ENCODE measurements around the gene HUNK. TPM values are rescaled to one million over a fixed set of nuclear protein-coding genes. Genes with fewer than 3 reads are reported as not detected.

The HUNK gene
- total RNA-seq, 2 donors from 2014 or later, result 0.20 to 2.0 TPM

DNA sequence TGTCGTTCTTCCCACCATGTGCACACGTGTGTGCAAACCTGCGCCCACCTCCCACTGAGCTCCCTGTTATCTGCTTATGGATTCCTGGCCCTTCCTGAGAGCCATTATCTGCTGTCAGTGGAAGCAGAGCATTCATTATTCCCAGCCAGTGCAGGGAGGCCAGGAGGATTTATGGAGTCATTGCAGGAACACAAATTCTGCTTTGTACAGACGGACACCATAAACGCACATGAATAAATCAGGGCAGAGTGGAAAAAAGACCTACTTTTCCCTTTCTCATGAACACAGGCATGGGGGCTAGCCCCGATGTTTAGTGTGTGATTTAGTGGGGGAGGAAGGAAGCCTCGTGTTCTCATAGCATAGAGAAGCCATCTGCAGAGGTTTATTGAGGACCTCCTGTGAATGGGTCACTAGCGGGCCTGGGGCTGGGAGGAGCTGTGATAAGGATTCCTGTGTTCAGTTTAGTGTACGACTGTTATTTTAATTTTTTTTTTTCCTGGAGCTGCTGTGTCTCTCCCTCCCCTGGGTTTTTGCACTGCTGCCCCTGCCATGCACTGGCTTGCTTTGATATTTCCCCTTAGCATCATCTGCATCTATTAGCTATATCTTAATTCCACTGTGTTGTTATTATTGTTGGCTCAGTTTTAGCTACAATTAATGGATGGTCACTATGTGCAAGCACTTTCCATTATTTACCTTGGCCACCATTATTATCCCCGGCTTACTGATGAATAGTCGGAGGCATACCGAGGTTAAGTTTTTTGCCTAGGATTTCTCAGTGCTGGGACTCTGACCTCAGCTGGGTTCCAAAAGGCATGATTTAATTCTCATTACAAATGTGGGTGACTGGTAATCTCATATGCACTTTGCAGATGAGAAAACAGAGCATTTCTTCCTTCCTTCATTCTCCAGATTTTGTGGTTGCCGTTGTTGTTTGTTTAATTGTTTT, 33.0 kb downstream of the HUNK start:
- no peaks in the 10 kb centered on the region for H3K36me3 ChIP-seq
- no peak for DNase-seq (ENCODE audit: low spot score)
- H3K27me3 ChIP-seq, result no peaks in the 10 kb centered on the region
- H3K9me3 ChIP-seq, result no peaks in the 10 kb centered on the region
- no peak for TF ChIP-seq CTCF (IDR thresholded peaks at IDR 0.05)
- H3K27ac ChIP-seq, result no peak overlapping the region
- H3K4me3 ChIP-seq, result no peak overlapping the region
- H3K4me1 ChIP-seq, result no peaks in the 10 kb centered on the region

DNA sequence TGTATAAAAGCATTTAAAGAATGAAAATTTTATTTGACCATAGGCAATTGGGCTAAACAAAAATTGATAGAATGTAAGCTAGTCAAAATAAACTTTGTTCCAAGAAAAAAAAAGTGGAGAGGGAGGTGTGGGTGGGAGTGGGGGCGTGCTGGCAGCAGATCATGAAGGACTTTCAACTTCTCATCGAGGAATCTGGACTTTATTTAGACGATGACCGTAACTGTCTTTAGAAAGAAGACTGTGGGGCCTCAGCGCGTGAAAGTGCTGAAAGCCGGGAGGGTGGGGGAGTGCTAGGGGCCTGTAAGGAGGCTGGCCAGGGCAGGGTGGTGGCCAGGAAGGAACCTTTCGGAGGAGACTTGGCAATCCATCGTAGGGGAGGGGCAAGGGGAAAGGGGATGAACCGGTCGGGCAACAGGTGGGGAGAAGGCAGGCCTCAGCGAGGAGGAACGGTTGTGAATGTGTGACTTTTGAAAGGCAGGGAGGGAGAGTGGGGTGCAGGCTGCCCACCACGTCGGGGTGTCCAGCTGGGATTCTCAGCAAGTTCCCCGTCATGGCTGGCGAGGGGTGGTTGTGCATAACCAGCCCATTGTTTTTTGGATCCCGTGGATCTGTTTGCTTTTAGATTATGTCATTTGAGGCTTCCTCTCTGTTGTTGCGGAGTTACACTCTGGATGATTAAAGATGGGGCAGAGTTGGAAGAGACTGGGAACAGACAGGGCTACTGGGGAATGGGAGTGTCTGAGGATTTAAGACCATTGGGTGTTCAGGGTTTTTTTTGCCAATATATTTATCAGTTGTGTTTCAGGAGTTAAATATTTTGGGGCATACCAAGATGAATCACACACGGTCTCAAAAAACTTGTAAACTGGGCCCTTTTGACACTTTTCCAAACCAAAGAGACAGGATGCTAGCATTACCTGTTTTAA, 35.5 kb downstream of the HUNK start:
- no peaks in the 10 kb centered on the region for H3K36me3 ChIP-seq
- H3K27ac ChIP-seq, result no peak overlapping the region
- no peak overlapping the region for H3K4me3 ChIP-seq
- TF ChIP-seq CTCF (IDR thresholded peaks at IDR 0.05), result no peak
- no peaks in the 10 kb centered on the region for H3K4me1 ChIP-seq
- no peaks in the 10 kb centered on the region for H3K9me3 ChIP-seq
- H3K27me3 ChIP-seq, result no peaks in the 10 kb centered on the region
- no peak for DNase-seq (ENCODE audit: low spot score)

- Histone ChIP-seq H3K4me3 (no peak overlapping the region), H3K27me3 (no peaks in the 10 kb centered on the region), H3K36me3 (no peaks in the 10 kb centered on the region), H3K27ac (no peak overlapping the region), H3K9me3 (no peaks in the 10 kb centered on the region), H3K4me1 (no peaks in the 10 kb centered on the region)
- no peak for DNase-seq (ENCODE audit: low spot score)
- no peak for TF ChIP-seq CTCF (IDR thresholded peaks at IDR 0.05)
Observed at GRCh38 chr21:31909153-31910073, 36.6 kb downstream of the HUNK start.

- H3K27me3 ChIP-seq, result no peaks in the 10 kb centered on the region
- no peak for TF ChIP-seq CTCF (IDR thresholded peaks at IDR 0.05)
- DNase-seq (ENCODE audit: low spot score), result no peak
Observed at GRCh38 chr21:31910074-31910470, 37.3 kb downstream of the HUNK start.

More at GRCh38 chr21:31910074-31910470, 37.3 kb downstream of the HUNK start:
- Histone ChIP-seq H3K9me3 (no peaks in the 10 kb centered on the region), H3K27ac (no peak overlapping the region), H3K4me1 (no peaks in the 10 kb centered on the region), H3K36me3 (no peaks in the 10 kb centered on the region), H3K4me3 (no peak overlapping the region)

Data from right atrium auricular region (tissue), 2 donors.